OCI-LY7 (cell line): ENCODE measurements around the gene PTGS1. TPM values are rescaled to one million over a fixed set of nuclear protein-coding genes. Genes with fewer than 3 reads are reported as not detected.

Experiments
- BruUV-seq: library from RNA; stranded (reverse); fragments of 400-500 nt; replicated peaks from 2 replicates; lab custom pipeline; 2021; lab: Mats Ljungman, UMichigan
- CTCF ChIA-PET: fragments of 300-600 bp; sonication (Branson Sonifier 250); formaldehyde crosslinking; loops from one replicate; lab custom pipeline; 2022; ENCODE audit warnings: antibody characterized with exemption; ENCODE audit not compliant: unreplicated experiment; lab: Charles Lee
- POLR2A ChIA-PET: fragments of 300-600 bp; sonication (Branson Sonifier 250); formaldehyde crosslinking; loops from one replicate; lab custom pipeline; 2022; ENCODE audit warnings: antibody characterized with exemption; lab: Charles Lee
- DNase-seq: peaks from one replicate; pipeline ENCODE4 v3.0.0-alpha.2; 2015; ENCODE audit warnings: low spot score
- H2AFZ ChIP-seq: fragments of 200-600 bp; sonication (generic), shearing (Covaris generic); 2 replicates; pipeline ENCODE4 v1.6.1; 2014; ENCODE audit warnings: mild to moderate bottlenecking, antibody characterized with exemption, low read length, moderate library complexity
- H3K27ac ChIP-seq: fragments of 200-600 bp; sonication (generic); 2 replicates; pipeline ENCODE4 v1.5.1; 2014; ENCODE audit warnings: mixed run types, low read depth, mild to moderate bottlenecking, moderate library complexity, low read length, inconsistent platforms; ENCODE audit not compliant: poor library complexity, severe bottlenecking
- H3K36me3 ChIP-seq: fragments of 200-600 bp; sonication (generic); 2 replicates; pipeline ENCODE4 v1.6.1; 2014; ENCODE audit warnings: mild to moderate bottlenecking, antibody characterized with exemption, low read length, moderate library complexity, mixed read lengths; ENCODE audit not compliant: insufficient read depth
- H3K4me1 ChIP-seq: fragments of 200-600 bp; sonication (generic); 2 replicates; pipeline ENCODE4 v1.5.1; 2014; ENCODE audit warnings: mild to moderate bottlenecking, low read length; ENCODE audit not compliant: insufficient read depth, poor library complexity, severe bottlenecking
- H3K4me2 ChIP-seq: fragments of 200-600 bp; sonication (generic); 2 replicates; pipeline ENCODE4 v1.6.1; 2014; ENCODE audit warnings: mild to moderate bottlenecking, low read length
- H3K4me3 ChIP-seq: fragments of 200-600 bp; sonication (generic); 2 replicates; pipeline ENCODE4 v1.5.1; 2014; ENCODE audit warnings: mild to moderate bottlenecking, low read depth, low read length; ENCODE audit not compliant: poor library complexity, severe bottlenecking
- H3K79me2 ChIP-seq: fragments of 200-600 bp; sonication (generic); 2 replicates; pipeline ENCODE4 v1.6.1; 2016; ENCODE audit warnings: low read depth, mild to moderate bottlenecking, low read length, moderate library complexity, mixed read lengths; ENCODE audit not compliant: insufficient read depth
- H3K9me2 ChIP-seq: fragments of 200-600 bp; sonication (generic); 2 replicates; pipeline ENCODE4 v1.6.1; 2016; ENCODE audit warnings: mild to moderate bottlenecking, low read length, mixed read lengths; ENCODE audit not compliant: insufficient read depth
- H3K9me3 ChIP-seq: fragments of 200-600 bp; sonication (generic); 2 replicates; pipeline ENCODE4 v1.6.1; 2014; ENCODE audit warnings: mild to moderate bottlenecking, mixed run types, low read length, mixed read lengths
- H4K20me1 ChIP-seq: fragments of 200-600 bp; sonication (generic); 2 replicates; pipeline ENCODE4 v1.6.1; 2014; ENCODE audit warnings: mild to moderate bottlenecking, antibody characterized with exemption, low read length, moderate library complexity, mixed read lengths; ENCODE audit not compliant: insufficient read depth
- EZH2phosphoT487 ChIP-seq: fragments of 200-600 bp; sonication (generic); IDR thresholded peaks from 2 replicates; pipeline ENCODE4 v1.6.1; 2018; ENCODE audit warnings: low read depth, borderline replicate concordance, mild to moderate bottlenecking, mixed run types, antibody characterized with exemption, low read length, moderate library complexity, mixed read lengths
- intact Hi-C: fragments of 100-400 bp; cut with micrococcal nuclease; formaldehyde crosslinking; loops from one replicate; pipeline ENCODE4 v1.10.0; 2022; ENCODE audit not compliant: unreplicated experiment
- total RNA-seq, 2 experiments: library from RNA; depleted of rRNA in 1 of 2; stranded (reverse); fragments of >200 nt in 1 of 2; shearing (Covaris generic) in 1 of 2; gene quantifications; 2 replicates each; pipeline ENCODE4 v1.2.3, GENCODE V29; 2014 to 2022
- TF ChIP-seq, protein P1 (sequence below): fragments of 200-600 bp; sonication (generic); conservative IDR thresholded peaks from 2 replicates; pipeline ENCODE4 v1.5.1; 2014; ENCODE audit warnings: mild to moderate bottlenecking, antibody characterized with exemption, low read length, moderate library complexity, mixed read lengths

The PTGS1 gene
- total RNA-seq, 2 experiments from 2014 or later: 0.79 to 2.2 TPM

DNA sequence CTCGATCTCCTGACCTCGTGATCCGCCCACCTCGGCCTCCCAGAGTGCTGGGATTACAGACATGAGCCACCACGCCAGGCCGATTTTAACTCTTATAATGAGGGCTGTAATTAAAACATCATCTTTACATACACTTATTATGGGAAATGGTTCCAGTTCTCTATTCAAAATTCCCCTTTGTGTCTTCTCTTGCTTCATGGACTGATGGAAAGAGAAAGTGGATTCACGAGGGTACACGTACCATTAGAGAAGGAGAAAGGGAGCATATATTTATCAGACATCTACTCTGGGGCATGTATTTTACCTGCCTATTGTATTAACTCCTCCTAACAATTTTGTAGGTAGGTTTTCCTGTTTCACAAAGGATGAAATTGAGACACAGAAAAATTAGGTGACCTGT, 31.1 kb downstream of the PTGS1 start:
- DNase-seq: no peak
- H4K20me1 ChIP-seq: no peaks in the 10 kb centered on the region
- no peak overlapping the region for H3K27ac ChIP-seq
- no peak overlapping the region for H2AFZ ChIP-seq
- no peaks in the 10 kb centered on the region for H3K9me2 ChIP-seq
- H3K4me1 ChIP-seq: no peaks in the 10 kb centered on the region
- TF ChIP-seq EZH2phosphoT487: no peak
- TF ChIP-seq, protein P1, sequence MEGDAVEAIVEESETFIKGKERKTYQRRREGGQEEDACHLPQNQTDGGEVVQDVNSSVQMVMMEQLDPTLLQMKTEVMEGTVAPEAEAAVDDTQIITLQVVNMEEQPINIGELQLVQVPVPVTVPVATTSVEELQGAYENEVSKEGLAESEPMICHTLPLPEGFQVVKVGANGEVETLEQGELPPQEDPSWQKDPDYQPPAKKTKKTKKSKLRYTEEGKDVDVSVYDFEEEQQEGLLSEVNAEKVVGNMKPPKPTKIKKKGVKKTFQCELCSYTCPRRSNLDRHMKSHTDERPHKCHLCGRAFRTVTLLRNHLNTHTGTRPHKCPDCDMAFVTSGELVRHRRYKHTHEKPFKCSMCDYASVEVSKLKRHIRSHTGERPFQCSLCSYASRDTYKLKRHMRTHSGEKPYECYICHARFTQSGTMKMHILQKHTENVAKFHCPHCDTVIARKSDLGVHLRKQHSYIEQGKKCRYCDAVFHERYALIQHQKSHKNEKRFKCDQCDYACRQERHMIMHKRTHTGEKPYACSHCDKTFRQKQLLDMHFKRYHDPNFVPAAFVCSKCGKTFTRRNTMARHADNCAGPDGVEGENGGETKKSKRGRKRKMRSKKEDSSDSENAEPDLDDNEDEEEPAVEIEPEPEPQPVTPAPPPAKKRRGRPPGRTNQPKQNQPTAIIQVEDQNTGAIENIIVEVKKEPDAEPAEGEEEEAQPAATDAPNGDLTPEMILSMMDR: no peak
- no peak overlapping the region for H3K4me2 ChIP-seq
- intact Hi-C loops: no loop called here
- no peaks in the 10 kb centered on the region for H3K79me2 ChIP-seq
- H3K36me3 ChIP-seq: no peaks in the 10 kb centered on the region
- H3K4me3 ChIP-seq: no peak overlapping the region
- no TSS peak for BruUV-seq
- ChIA-PET CTCF (no interaction called here), POLR2A (no interaction called here)
- 0 out of 2 replicates have a peak, but pooled peaks cover 7% of the 10 kb centered on the region for H3K9me3 ChIP-seq

DNA sequence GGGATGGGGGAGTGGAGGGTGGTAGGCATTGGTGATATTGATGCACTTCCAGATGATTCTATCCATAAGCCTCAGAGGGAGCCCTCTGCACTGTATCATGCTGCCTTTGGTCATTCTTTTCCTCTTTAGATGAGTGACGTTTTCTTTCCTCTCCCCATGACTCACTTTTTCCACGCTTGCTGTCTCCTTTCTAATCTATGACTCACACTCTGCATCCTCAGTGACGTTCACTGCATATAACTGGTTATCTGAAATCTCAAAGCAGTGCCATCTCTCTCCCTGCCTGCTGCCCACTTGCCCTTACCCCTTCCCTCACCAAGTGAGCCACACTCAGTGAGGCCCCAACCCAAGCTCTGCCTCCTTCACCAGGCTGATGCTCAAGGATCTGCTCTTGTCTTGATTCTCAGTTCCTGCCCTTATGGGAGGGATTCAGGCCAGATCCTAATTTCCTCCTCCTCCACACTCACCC, 31.6 kb downstream of the PTGS1 start:
- Histone ChIP-seq H3K9me2 (no peaks in the 10 kb centered on the region), H3K27ac (no peak overlapping the region), H3K4me3 (no peak overlapping the region), H3K79me2 (no peaks in the 10 kb centered on the region), H4K20me1 (no peaks in the 10 kb centered on the region), H3K4me1 (no peaks in the 10 kb centered on the region), H3K36me3 (no peaks in the 10 kb centered on the region), H3K4me2 (no peak overlapping the region), H2AFZ (no peak overlapping the region), H3K9me3 (0 out of 2 replicates have a peak, but pooled peaks cover 7% of the 10 kb centered on the region)
- TF ChIP-seq, protein P1: no peak
- no peak for TF ChIP-seq EZH2phosphoT487
- DNase-seq: no peak
- POLR2A ChIA-PET: no interaction called here
- BruUV-seq: no TSS peak
- CTCF ChIA-PET: no interaction called here
- intact Hi-C loops: no loop called here

DNA sequence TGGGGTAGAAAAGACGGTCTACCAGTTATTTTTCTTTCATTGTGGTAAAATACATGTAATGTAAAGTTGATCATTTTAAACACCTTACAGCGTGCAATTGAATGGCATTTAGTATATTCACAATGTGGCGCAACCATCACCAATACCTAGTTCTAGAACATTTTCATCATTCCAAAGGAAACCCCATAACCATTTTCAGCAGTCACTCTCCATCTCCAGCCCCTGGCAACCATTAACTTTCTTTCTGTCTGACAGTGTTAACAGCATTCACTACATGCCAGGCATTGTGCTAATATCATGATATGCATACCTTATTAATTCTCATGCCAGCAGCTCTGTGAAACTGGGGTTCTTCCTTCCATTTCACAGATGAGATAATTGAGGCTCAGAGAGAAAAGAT, 32.0 kb downstream of the PTGS1 start:
- Histone ChIP-seq H3K4me3 (no peak overlapping the region), H4K20me1 (no peaks in the 10 kb centered on the region), H3K4me2 (no peak overlapping the region), H3K9me2 (no peaks in the 10 kb centered on the region), H3K36me3 (no peaks in the 10 kb centered on the region), H2AFZ (no peak overlapping the region), H3K27ac (no peak overlapping the region), H3K79me2 (no peaks in the 10 kb centered on the region), H3K4me1 (no peaks in the 10 kb centered on the region), H3K9me3 (0 out of 2 replicates have a peak, but pooled peaks cover 7% of the 10 kb centered on the region)
- intact Hi-C loops: no loop called here
- CTCF ChIA-PET: no interaction called here
- TF ChIP-seq EZH2phosphoT487: no peak
- TF ChIP-seq, protein P1: no peak
- no TSS peak for BruUV-seq
- DNase-seq: no peak
- POLR2A ChIA-PET: no interaction called here
